AG09309 (cell line): ENCODE data around the gene OPRD1.
"Not testable (repeated sequence)": the region's sequence is repeated elsewhere in the genome, so short reads cannot be mapped to it uniquely, and the experiment has no call there.

Experiments used
- DNase-seq: peaks from one replicate; pipeline ENCODE4 v3.0.0-alpha.2; 2010; ENCODE audit warnings: low read depth
- H3K4me3 ChIP-seq: 2 replicates; pipeline ENCODE4 v1.5.1; 2011; ENCODE audit warnings: mild to moderate bottlenecking, low read depth, low read length, moderate library complexity; ENCODE audit not compliant: control insufficient read depth
- TF ChIP-seq, protein P1 (sequence below): IDR thresholded peaks from 2 replicates; pipeline ENCODE4 v1.5.1; 2011; ENCODE audit warnings: mild to moderate bottlenecking, low read depth, low read length, inconsistent platforms; ENCODE audit not compliant: insufficient read depth, control insufficient read depth; ENCODE audit errors: missing control alignments

The OPRD1 gene

GRCh38 chr1:28812669-28813468, 899 bp downstream of the OPRD1 start:
- DNase-seq, result no peak
- TF ChIP-seq, protein P1, sequence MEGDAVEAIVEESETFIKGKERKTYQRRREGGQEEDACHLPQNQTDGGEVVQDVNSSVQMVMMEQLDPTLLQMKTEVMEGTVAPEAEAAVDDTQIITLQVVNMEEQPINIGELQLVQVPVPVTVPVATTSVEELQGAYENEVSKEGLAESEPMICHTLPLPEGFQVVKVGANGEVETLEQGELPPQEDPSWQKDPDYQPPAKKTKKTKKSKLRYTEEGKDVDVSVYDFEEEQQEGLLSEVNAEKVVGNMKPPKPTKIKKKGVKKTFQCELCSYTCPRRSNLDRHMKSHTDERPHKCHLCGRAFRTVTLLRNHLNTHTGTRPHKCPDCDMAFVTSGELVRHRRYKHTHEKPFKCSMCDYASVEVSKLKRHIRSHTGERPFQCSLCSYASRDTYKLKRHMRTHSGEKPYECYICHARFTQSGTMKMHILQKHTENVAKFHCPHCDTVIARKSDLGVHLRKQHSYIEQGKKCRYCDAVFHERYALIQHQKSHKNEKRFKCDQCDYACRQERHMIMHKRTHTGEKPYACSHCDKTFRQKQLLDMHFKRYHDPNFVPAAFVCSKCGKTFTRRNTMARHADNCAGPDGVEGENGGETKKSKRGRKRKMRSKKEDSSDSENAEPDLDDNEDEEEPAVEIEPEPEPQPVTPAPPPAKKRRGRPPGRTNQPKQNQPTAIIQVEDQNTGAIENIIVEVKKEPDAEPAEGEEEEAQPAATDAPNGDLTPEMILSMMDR, result no peak
- no peak overlapping the region for H3K4me3 ChIP-seq

DNA sequence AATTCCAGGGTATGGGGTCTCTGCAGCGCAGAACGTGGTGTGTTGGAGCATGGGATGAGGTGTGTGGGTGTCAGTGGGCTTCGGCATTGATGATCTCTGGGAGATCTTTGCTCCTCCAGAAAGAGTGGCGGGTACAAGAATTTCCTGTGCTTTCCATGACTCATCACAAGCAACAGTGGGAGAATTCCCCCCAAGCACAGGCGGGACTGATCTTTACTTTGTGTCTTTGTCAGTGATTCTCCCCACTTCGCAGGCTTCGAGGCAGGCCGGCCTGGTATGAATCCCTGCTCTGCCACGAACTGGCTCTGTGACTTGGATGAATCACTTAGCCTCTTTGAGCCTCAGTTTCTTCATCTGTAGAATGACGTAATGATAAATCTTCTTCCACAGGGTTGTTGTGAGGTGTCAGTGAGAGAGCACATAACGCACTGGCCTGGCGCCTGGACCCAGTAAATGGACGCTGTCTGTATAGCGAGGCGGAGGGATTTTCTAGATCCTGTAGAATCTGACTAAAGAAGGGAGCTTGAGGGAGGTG, 2.0 kb downstream of the OPRD1 start:
- TF ChIP-seq, protein P1, result no peak
- no peak for DNase-seq
- no peak overlapping the region for H3K4me3 ChIP-seq

DNA sequence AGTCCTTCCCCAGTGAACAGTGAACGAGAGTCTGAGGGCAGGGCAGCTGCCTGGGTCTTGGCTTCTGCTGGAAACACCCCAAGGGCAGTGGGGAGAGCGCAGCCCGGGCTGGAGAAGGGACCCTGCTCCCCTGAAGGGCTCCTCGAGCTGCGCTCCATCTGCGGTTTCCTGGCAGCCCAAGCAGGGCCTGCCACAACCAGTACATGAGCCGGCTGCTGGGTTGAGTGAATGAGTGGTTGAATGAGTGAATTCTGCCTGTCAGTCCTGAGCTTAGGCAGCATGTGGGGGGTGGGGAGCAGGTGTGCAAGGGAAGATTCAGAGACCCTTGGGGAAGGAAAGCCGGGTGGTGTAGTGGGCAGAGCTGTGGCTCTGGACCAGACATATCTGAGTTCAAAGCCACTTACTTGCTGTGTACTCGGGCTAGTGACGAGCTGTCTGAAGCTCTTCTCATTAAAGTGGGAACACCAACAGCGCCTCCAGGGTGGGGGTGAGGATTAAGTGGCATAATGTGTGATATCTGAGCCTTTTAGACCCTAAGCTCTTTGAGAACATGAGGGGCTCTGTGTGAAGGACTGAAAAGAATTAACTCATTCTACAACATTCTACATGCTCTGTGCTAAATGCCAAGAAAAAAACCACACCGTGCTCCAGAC, 3.7 kb downstream of the OPRD1 start:
- DNase-seq, result no peak
- H3K4me3 ChIP-seq, result no peak overlapping the region
- TF ChIP-seq, protein P1, result no peak

DNA sequence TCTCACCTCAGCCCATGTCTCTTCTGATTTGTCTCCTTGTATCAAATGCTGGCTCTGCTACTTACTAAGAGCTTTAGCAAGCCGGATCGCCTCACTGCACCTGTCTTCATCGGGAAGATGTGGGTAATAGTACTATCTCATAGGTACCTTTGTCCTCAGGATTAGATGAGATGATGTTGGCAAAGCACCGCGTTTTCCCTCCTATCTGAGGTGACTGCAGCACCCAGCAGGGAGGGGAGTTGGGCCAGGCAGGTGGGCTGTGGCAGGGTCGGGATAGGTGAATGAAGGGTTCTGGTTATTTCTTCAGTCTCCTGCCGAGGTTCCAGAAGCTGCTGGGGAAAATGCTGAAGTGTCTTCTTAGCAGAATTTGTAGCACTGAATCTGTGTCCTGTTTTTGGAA, 5.2 kb downstream of the OPRD1 start:
- DNase-seq, result no peak
- H3K4me3 ChIP-seq, result no peak overlapping the region
- TF ChIP-seq, protein P1, result no peak

GRCh38 chr1:28819020-28819419, 7.0 kb downstream of the OPRD1 start:
- TF ChIP-seq, protein P1, result no peak
- no peak overlapping the region for H3K4me3 ChIP-seq
- DNase-seq, result no peak

DNA sequence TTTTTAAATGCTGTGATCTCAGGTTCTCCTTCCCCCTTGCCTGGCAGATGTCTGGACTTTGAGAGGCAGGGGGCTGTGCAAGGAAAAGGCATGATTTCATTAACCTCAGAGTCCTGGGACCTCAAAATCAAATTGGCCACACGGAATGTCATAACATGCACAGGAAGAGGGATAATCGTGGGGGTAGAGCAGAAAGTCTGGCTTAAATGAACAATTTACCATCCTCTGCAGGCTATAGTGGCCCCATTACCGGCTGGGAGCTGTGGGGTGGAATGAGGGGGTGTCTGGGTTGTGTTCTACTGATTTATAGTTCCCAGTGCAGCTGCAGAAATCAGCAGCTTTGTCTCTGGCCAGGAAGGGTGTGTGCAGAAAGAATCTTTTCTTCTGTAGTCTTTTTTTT, 10.8 kb downstream of the OPRD1 start:
- TF ChIP-seq, protein P1, result no peak
- no peak overlapping the region for H3K4me3 ChIP-seq
- no peak for DNase-seq

DNA sequence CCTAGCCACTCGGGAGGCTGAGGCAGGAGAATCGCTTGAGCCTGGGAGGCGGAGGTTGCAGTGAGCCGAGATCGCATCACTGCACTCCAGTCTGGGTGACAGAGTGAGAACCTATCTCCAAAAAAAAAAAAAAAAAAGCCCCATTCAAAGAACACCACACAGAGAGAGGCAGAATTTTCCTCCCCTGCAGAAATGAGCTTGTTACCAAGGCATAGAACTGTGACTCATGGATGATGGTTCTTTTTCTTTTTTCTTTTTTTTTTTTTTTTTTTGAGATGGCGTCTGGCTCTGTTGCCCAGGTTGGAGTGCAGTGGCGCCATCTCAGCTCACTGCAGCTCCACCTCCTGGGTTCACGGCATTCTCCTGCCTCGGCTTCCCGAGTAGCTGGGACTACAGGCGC, 12.1 kb downstream of the OPRD1 start:
- H3K4me3 ChIP-seq, DNase-seq: not testable (repeated sequence)

DNA sequence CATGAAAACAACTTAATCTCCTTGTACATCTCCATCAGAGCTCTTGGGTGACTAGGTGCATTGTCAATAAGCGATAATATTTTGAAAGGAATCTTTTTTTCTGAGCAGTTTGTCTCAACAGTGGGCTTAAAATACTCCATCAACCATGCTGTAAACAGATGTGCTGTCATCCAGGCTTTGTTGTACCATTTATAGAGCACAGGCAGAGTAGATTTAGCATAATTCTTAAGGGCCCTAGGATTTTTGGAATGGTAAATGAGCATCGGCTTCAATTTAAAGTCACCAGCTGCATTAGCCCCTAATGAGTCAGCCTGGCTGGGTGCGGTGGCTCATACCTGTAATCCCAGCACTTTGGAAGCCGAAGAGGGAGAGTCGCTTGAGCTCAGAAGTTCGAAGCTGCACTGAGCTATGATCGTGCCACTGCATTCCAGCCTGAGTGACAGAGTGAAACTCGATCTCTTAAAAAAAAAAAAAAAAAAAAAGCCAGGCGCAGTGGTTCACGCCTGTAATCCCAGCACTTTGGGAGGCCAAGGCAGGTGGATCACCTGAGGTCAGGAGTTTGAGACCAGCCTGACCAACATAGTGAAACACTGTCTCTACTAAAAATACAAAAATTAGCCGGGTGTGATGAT, 16.4 kb downstream of the OPRD1 start:
- not testable (repeated sequence) for H3K4me3 ChIP-seq, DNase-seq
